ENCODE results near the gene COL11A1. TPM values are rescaled to one million over a fixed set of nuclear protein-coding genes. Genes with fewer than 3 reads are reported as not detected.

The COL11A1 gene
- polyA plus RNA-seq, 1 of the 3 experiments (the other 2 are of a cell fraction), result 0.13 TPM

GRCh38 chr1:103125219-103125618, 16.9 kb upstream of the COL11A1 start:
- H3K9me3 ChIP-seq, result peaks cover 13% of the 10 kb centered on the region; the same call in 1 of the 2 replicates
- WGBS (ENCODE audit: low lambda C conversion rate), result 69% methylated on average over 2 of the region's 2 CpGs
- ChIA-PET POLR2A (no interaction called here), CTCF (no interaction called here)
- H3K4me2 ChIP-seq, result no peak overlapping the region
- no peak overlapping the region for H3K9ac ChIP-seq
- H3K9me2 ChIP-seq, result no peaks in the 10 kb centered on the region
- H3K27ac ChIP-seq (ENCODE audit: low read depth in 2 of 2, low read length in 1 of 2), result no peak overlapping the region
- DNase-seq, result no peak
- no peaks in the 10 kb centered on the region for H3K79me2 ChIP-seq (ENCODE audit: insufficient read depth)
- H3K36me3 ChIP-seq (replicated peaks in 1 of 2; ENCODE audit: control insufficient read depth in 1 of 2, insufficient read depth in 2 of 2, low read length in 1 of 2), result peaks cover 0 to 6% of the 10 kb centered on the region in 2 experiments
- no peak for TF ChIP-seq IRF3 (IDR thresholded peaks at IDR 0.05; ENCODE audit: low read depth, low read length)
- no peak for TF ChIP-seq ZBTB33 (IDR thresholded peaks at IDR 0.05; ENCODE audit: borderline replicate concordance, low read depth)
- no peak for TF ChIP-seq ELF1 (IDR thresholded peaks at IDR 0.05)
- TF ChIP-seq USF2 (IDR thresholded peaks at IDR 0.05; ENCODE audit: borderline replicate concordance, low read depth, low read length), result no peak
- TF ChIP-seq JUND (IDR thresholded peaks at IDR 0.05), result no peak
- no peak for TF ChIP-seq GABPA (IDR thresholded peaks at IDR 0.05; ENCODE audit: low read depth)
- no peak for TF ChIP-seq FOXJ3 (CRISPR knock-in tag; IDR thresholded peaks at IDR 0.05)
- TF ChIP-seq EZH2phosphoT487 (IDR thresholded peaks at IDR 0.05; ENCODE audit: borderline replicate concordance, low read depth), result no peak
- no peak for TF ChIP-seq SMC3 (IDR thresholded peaks at IDR 0.05; ENCODE audit: low read depth, low read length)
- no peak for TF ChIP-seq RCOR1 (IDR thresholded peaks at IDR 0.05; ENCODE audit: low read length)
- no peak for TF ChIP-seq MEF2A (IDR thresholded peaks at IDR 0.05; ENCODE audit: borderline replicate concordance, low read depth)
- no peak for TF ChIP-seq EP300 (IDR thresholded peaks at IDR 0.05; ENCODE audit: borderline replicate concordance in 1 of 2, low read depth in 1 of 2, low read length in 1 of 2)
- no peak for TF ChIP-seq SIN3A (IDR thresholded peaks at IDR 0.05; ENCODE audit: borderline replicate concordance, low read depth, low read length)
- TF ChIP-seq POLR2AphosphoS5 (IDR thresholded peaks at IDR 0.05; ENCODE audit: low read depth, low read length), result no peak
- H2AFZ ChIP-seq (ENCODE audit: low read depth), result 0 out of 2 replicates have a peak overlapping the region, but pooled peaks have one; percentile 8
- H3K4me1 ChIP-seq (ENCODE audit: control insufficient read depth in 1 of 2, insufficient read depth in 2 of 2, low read depth in 1 of 2, low read length in 1 of 2), result no peaks in the 10 kb centered on the region; a peak in 1 of 4 replicates
- H3F3A ChIP-seq (replicated peaks; ENCODE audit: insufficient read depth), result peaks cover 11% of the 10 kb centered on the region
- no peaks in the 10 kb centered on the region for H3K27me3 ChIP-seq (ENCODE audit: insufficient read depth)
- no peaks in the 10 kb centered on the region for H4K20me1 ChIP-seq (ENCODE audit: insufficient read depth)
- no peak overlapping the region for H3K4me3 ChIP-seq (ENCODE audit: low read depth in 2 of 2, low read length in 1 of 2)
